ENCODE measurements around the gene CHI3L2. TPM values are rescaled to one million over a fixed set of nuclear protein-coding genes. Genes with fewer than 3 reads are reported as not detected.

The CHI3L2 gene
- total and polyA plus RNA-seq, 10 of the 15 experiments (the other 5 are each of a cell fraction or from before 2014, with no cell fraction given), result 37.1 to 508 (median 98.3) TPM

- WGBS (ENCODE audit: insufficient coverage, insufficient replicate concordance, low lambda C conversion rate, missing lambda C conversion rate), result 92% methylated on average over 5 of the region's 5 CpGs
- Histone ChIP-seq H3K9ac (ENCODE audit: control insufficient read depth, insufficient read depth, low read length) (peak overlapping the region; percentile 42; the same call in 1 of the 2 replicates), H2AFZ (ENCODE audit: control insufficient read depth, low read depth, low read length) (no peak overlapping the region), H3K27me3 (replicated peaks in 1 of 2; ENCODE audit: control insufficient read depth in 2 of 2, insufficient read depth in 2 of 2, low read length in 1 of 2) (no peaks in the 10 kb centered on the region), H3K27ac (ENCODE audit: control insufficient read depth, insufficient read depth) (peak overlapping the region; percentile 100), H3K79me2 (ENCODE audit: control insufficient read depth, insufficient read depth, low read length) (peaks cover 13% of the 10 kb centered on the region), H3K36me3 (ENCODE audit: control insufficient read depth in 2 of 2, insufficient read depth in 2 of 2, low read length in 1 of 2) (no peaks in the 10 kb centered on the region), H3K4me1 (ENCODE audit: control insufficient read depth, insufficient read depth, low read length) (peaks cover 47% of the 10 kb centered on the region), H3K9me3 (replicated peaks; ENCODE audit: control insufficient read depth, insufficient read depth, low read length) (no peaks in the 10 kb centered on the region), H4K20me1 (ENCODE audit: control insufficient read depth, insufficient read depth) (no peaks in the 10 kb centered on the region), H3K4me3 (no peak overlapping the region), H3K4me2 (ENCODE audit: control insufficient read depth, insufficient read depth) (peak overlapping the region; percentile 62; the same call in 1 of the 2 replicates)
- in situ Hi-C loops (cut with MboI), result no loop called here
- TF ChIP-seq RAD21 (IDR thresholded peaks at IDR 0.05; ENCODE audit: insufficient read depth, low read depth, low read length) (no peak), NBN (IDR thresholded peaks at IDR 0.05) (no peak), HCFC1 (IDR thresholded peaks at IDR 0.05; ENCODE audit: low read length) (no peak), RELA (IDR thresholded peaks at IDR 0.05; ENCODE audit: borderline replicate concordance, partially characterized antibody) (no peak), EED (IDR thresholded peaks at IDR 0.05; ENCODE audit: low read depth) (0 out of 2 replicates have a peak, but pooled peaks have one; percentile 5), ZZZ3 (IDR thresholded peaks at IDR 0.05; ENCODE audit: control insufficient read depth, insufficient read length, low read depth) (no peak), BCL3 (IDR thresholded peaks at IDR 0.05; ENCODE audit: borderline replicate concordance, insufficient read depth, low read depth, low read length, poor library complexity, severe bottlenecking) (no peak), KDM1A (IDR thresholded peaks at IDR 0.05; ENCODE audit: borderline replicate concordance) (no peak), JUNB (IDR thresholded peaks at IDR 0.05) (no peak), TAF1 (IDR thresholded peaks at IDR 0.05; ENCODE audit: borderline replicate concordance, low read depth, low read length) (no peak), MTA2 (IDR thresholded peaks at IDR 0.05; ENCODE audit: low read depth) (no peak), EGR1 (IDR thresholded peaks at IDR 0.05; ENCODE audit: borderline replicate concordance in 1 of 2, low read depth in 2 of 2, low read length in 2 of 2) (peak in 1 of 2 experiments; percentile 58; a peak in 1 of 3 replicates)
- TF ChIP-seq, protein P1, sequence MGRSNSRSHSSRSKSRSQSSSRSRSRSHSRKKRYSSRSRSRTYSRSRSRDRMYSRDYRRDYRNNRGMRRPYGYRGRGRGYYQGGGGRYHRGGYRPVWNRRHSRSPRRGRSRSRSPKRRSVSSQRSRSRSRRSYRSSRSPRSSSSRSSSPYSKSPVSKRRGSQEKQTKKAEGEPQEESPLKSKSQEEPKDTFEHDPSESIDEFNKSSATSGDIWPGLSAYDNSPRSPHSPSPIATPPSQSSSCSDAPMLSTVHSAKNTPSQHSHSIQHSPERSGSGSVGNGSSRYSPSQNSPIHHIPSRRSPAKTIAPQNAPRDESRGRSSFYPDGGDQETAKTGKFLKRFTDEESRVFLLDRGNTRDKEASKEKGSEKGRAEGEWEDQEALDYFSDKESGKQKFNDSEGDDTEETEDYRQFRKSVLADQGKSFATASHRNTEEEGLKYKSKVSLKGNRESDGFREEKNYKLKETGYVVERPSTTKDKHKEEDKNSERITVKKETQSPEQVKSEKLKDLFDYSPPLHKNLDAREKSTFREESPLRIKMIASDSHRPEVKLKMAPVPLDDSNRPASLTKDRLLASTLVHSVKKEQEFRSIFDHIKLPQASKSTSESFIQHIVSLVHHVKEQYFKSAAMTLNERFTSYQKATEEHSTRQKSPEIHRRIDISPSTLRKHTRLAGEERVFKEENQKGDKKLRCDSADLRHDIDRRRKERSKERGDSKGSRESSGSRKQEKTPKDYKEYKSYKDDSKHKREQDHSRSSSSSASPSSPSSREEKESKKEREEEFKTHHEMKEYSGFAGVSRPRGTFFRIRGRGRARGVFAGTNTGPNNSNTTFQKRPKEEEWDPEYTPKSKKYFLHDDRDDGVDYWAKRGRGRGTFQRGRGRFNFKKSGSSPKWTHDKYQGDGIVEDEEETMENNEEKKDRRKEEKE (IDR thresholded peaks at IDR 0.05), result no peak
- TF ChIP-seq, protein P2, sequence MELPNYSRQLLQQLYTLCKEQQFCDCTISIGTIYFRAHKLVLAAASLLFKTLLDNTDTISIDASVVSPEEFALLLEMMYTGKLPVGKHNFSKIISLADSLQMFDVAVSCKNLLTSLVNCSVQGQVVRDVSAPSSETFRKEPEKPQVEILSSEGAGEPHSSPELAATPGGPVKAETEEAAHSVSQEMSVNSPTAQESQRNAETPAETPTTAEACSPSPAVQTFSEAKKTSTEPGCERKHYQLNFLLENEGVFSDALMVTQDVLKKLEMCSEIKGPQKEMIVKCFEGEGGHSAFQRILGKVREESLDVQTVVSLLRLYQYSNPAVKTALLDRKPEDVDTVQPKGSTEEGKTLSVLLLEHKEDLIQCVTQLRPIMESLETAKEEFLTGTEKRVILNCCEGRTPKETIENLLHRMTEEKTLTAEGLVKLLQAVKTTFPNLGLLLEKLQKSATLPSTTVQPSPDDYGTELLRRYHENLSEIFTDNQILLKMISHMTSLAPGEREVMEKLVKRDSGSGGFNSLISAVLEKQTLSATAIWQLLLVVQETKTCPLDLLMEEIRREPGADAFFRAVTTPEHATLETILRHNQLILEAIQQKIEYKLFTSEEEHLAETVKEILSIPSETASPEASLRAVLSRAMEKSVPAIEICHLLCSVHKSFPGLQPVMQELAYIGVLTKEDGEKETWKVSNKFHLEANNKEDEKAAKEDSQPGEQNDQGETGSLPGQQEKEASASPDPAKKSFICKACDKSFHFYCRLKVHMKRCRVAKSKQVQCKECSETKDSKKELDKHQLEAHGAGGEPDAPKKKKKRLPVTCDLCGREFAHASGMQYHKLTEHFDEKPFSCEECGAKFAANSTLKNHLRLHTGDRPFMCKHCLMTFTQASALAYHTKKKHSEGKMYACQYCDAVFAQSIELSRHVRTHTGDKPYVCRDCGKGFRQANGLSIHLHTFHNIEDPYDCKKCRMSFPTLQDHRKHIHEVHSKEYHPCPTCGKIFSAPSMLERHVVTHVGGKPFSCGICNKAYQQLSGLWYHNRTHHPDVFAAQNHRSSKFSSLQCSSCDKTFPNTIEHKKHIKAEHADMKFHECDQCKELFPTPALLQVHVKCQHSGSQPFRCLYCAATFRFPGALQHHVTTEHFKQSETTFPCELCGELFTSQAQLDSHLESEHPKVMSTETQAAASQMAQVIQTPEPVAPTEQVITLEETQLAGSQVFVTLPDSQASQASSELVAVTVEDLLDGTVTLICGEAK (IDR thresholded peaks at IDR 0.05; ENCODE audit: borderline replicate concordance), result no peak
- intact Hi-C loops (cut with micrococcal nuclease; ENCODE audit: unreplicated experiment), result no loop called here
- BruUV-seq (replicated peaks), result no TSS peak
- DNase-seq (ENCODE audit: low read depth, low spot score) (no peak), ATAC-seq (no peak), FAIRE-seq (no peak)
- ChIA-PET SMC1A (ENCODE audit: uncharacterized antibody, unreplicated experiment) (interaction anchor here (0.9 to 12.4 kb wide), 4 partner anchors 9 to 71 kb away, joined by 3 to 164 read pairs (median 3); partner anchors contain the start of genes CEPT1, DENND2D and DRAM2), RAD21 (ENCODE audit: unreplicated experiment) (interaction anchor here (0.6 to 9.9 kb wide), 5 partner anchors 9 to 542 kb away, joined by 3 to 109 read pairs (median 3); partner anchors contain the start of genes CEPT1 and DRAM2), POLR2A (interaction anchor here (0.6 to 0.7 kb wide), 3 partner anchors 16 to 73 kb away, joined by 3 read pairs; partner anchors contain the start of genes CEPT1 and DRAM2), CTCF (interaction anchor here (1.5 kb wide), 1 partner anchor 10 kb away, joined by 5 read pairs; no protein-coding TSS in a partner anchor)
Measured at GRCh38 chr1:111212634-111213335, 14.7 kb upstream of the CHI3L2 start.

Data from GM12878 (cell line).